GM21717 (cell line): ENCODE results near the gene AP2A2.

Experiments used
- ATAC-seq: cut with Tn5 transposase; IDR thresholded peaks from one replicate; pipeline ENCODE4 v1.9.1; 2021; ENCODE audit warnings: mild to moderate bottlenecking, moderate library complexity; ENCODE audit not compliant: unreplicated experiment

Gene AP2A2

DNA sequence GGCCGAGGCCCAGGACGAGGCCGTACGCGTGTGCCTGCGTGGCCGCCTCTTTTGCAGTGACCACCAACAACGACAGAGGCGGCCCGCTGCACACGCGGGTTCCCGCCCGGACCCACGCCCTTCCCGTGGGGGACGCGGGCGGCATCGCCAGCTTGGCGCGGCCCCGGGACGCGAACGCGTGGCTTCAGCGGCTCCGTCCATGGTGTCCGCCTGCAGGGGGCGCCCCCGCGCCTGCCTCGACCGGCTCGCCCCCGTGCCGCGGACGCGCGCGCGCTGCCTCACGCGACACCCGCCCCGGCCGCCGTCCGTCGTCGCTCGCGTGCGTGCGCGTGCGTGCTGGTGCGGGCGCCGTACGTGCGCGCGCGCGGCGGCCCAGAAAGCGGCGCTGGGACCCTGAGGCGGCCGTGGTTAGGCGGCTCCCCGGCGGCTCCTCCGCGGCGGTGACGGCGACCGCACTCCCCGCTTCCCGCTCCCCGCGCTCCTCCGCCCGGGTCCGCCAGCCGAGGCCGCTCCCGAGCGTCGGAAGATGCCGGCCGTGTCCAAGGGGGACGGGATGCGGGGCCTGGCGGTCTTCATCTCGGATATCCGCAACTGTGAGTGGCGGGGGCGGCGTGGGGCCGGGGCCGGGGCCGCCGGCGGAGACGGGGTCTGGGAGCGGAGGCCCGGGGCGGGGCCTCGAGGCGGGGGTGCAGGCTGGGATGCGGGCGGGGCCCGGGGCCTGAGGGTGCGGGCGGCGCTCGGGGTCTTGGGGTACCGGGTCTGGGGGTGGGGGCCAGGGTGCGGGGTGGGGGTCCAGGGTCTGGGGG, at the start of gene AP2A2:
Gene AP2A2 (plus strand): TSS at position 375 of the 806 bp plus-strand sequence. CDS start 152 bp downstream, at position 527.
- peak; percentile 53 for ATAC-seq

DNA sequence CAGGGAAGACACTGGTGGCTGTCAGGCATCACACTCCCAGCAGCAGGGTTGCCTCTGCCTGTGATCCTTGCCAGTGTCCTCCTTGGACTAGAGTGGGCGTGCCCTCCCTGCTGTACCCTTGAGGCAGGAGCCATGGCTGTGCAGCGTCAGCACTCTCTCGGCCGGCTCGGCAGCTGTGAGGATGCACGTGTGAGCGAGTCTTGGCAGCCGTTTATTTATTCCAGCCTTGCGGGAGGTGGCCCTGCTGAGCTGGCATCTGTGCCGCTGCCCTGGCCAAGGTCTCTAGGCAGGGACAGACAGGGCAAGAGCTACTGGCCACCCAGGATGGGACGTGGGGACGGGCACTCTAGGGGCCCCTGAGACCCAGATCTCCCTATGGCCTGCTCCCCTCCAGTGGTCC, 49.1 kb upstream of the AP2A2 start:
- no peak for ATAC-seq

GRCh38 chr11:877565-877964, 48.1 kb upstream of the AP2A2 start:
- ATAC-seq, result no peak

DNA sequence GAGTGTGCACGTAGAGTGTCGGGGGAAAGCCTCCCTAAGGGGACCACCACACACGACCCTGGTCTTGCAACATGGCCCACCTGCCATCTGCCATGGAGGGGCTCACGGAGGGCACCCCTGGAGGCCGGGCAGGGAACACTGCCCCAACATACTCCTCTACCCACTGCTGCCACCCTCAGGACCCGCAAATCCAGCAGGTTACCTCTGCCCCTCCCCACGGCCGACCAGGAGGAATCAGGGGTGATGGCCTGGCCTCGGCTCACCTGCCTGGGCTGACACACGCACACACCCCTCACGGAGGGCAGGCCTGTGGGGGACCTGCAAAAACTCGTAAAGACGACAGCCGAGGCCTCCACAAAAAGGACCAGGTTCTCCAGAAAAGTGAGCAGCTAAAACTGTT, 45.2 kb upstream of the AP2A2 start:
- no peak for ATAC-seq

DNA sequence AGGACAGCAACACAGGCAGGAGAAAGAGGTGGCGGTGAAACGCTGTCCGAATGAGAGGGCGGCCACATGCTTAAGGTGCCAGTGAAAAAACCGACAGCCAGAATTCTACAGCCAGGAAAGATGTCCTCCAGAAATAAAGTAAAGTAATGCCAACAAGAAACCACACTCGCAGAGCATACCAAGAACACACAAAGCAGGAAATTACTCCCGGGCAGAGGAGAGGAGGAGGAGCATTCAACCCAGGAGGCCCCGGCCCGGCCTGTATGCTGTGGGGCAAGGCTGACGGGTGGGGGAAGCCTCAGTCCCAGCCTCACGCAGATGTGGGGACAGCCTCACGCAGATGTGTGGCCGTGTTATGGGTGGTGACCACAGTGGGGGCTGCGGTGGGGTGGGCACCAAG, 43.1 kb upstream of the AP2A2 start:
- no peak for ATAC-seq

DNA sequence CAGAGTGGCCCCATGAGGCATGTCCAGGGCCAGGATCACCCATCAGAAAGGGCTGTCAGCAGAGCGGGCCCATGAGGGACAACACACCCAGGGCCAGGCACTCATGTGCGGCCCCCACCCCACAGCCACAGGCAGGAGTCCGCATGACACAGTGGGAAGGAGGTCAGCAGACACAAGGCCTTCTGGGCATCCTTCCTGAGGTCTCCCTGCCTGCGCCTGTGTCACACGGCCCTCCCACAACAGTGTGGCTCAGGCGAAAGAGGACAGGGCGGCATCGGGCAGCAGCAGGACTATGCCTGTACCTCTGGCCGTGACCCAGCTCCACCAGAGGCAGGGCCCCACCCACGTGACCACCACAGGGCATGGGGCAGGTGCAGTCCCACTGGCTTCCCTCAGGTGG, 42.1 kb upstream of the AP2A2 start:
- ATAC-seq, result no peak

DNA sequence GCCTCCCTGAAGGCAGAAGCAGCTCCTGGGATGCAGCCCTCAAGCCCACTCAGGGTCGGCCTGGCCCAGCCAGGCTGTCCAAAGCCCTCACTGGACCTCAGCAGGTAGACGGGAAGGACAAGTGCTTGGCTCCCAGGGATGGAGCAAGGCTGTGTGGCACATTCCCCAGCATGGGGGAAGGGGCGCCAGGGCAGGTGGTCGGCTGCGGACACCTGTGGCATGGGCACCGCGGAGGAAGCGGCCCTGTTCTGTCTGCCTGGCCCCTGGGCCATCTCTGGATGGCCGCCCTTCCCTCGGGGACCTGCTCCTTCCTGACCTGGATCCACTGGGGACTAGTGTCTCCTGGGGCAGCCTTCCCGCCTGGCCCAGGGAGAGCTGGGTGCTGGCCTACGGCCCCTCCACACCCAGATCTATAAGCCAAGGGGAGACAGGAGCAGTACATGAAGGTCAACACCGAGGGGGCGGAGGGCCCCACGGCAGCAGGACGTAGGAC, 41.0 kb upstream of the AP2A2 start:
- no peak for ATAC-seq

DNA sequence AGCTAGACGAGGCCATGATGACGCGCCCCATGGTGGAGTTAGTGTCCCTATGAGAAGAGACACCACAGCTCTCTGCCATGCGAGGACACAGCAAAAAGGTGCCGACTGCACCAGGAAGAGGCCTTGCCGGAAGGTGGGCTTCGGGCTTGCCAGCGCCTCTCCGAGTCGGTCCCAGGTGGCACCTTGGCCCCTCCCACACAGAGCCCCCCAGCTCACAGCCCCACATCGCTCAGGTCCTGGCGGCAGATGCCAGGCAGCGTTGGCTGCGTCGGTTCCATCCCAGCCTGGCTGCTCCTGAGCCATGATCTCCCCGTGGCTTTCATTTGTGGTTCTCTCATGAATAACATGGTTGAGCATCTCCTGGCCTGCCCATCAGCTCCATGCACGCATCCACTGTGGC, 39.1 kb upstream of the AP2A2 start:
- no peak for ATAC-seq

DNA sequence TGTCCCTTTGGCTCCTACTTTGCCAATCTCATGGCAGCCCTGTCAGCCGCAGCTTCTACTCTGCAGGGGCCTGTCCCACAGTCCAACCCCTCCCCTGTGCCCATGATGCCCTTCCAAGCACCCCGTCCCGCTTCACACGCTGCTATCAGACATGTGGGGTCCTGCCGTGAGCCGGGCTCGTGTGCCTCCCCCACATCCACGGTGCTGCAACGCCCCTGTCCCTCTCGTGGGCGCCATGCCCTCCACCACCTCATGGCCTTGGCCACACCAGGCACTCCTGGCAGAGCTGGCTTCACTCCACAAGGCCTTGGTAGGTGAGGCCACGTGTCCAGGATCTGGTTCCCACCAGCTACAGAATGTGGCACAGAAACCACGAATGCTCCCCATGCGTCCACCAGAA, 38.1 kb upstream of the AP2A2 start:
- no peak for ATAC-seq

DNA sequence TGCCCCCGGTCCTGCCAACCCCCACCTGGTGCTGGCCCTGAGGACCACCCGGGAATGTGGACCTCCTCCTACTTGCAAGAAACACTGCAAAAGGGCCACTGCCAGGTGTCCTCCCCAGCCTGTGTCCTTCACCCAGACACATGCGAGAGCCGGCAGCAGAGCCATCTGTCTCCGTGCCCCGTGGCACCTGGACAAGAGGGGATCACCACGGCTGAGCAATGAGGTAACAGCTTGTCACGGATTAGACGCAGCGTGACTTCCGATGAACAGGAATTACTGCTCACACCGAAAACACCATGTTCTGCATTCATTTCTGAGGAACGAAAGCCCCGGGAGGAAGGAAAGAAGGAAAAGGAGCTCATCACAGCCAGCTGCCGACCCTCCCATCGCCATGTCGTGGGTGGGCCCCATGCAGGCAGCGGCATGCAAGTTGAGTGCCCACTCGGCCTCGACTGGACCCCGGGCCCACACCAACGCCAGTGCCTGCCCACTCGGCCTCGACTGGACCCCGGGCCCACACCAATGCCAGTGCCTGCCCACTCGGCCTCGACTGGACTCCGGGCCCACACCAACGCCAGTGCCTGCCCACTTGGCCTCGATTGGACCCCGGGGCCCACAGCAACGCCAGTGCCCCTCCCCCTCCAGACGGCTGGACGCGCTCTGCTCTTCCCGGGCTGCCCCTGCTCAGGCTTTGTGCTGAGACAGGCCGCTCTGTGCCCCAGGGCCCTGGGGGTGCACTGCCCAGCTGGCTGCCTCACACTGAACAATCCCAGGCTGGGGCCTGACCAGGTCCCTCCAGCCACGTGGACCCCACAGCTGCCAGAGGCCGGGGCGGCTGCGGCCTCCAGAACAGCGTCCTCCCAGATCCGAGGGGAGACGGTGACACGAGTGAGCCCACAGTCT, 37.1 kb upstream of the AP2A2 start:
- ATAC-seq, result no peak

DNA sequence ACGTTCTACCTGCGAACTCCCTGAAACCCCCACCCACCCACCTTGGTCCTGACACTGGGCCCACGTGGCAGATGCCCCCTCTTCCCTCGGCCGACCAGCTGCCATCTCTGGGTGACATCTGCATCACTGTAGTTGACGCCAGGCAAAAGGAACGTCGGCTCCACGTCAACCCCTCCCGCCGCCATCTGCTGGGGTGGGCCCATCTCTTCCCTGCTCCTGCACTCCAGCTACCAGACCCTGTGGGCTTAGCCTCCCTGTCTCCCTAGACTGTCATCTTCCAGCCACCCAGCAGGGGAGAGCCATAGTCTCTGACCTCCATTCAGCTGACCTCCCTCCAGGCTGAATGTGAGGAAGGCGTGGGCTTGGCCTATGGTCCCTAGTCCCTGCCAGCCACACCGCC, 36.4 kb upstream of the AP2A2 start:
- ATAC-seq, result no peak

GRCh38 chr11:889687-890475, 35.8 kb upstream of the AP2A2 start:
- ATAC-seq, result no peak

DNA sequence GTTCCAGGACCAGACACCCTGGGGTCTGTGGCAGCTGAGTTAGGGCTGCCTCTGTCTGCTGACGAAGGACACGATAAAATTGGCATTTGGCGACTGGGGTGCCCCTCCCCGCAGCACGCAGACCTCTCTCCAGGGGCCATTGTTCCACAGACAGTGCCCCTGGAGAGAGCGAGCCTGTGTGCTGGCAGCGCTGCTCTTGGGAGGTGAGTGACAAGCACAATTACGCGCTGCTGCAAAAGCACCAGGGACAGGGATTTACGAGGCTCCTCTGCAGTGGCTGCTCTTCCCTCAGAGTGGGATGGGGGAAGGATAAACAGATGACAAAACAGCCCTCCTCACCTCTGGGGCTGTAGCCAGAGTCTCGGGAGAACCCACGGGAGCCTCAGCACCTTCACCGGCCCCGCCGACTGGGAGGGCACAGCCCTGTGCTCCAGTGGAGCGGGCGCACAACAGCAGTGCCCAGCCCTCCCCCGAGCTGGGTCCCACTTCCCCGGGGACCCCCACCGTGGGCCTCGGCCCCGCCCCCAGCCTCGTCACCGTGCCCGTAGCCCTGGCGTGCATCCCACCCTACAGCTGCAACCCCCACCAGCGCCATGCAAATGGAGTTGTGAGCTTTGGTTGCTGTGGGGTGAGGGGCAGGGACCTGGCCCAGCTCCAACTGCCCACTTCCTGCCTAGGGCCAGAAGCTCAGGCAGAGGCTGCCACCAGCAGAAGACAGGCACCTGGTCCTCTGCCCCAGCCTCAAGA, 34.7 kb upstream of the AP2A2 start:
- ATAC-seq, result no peak

DNA sequence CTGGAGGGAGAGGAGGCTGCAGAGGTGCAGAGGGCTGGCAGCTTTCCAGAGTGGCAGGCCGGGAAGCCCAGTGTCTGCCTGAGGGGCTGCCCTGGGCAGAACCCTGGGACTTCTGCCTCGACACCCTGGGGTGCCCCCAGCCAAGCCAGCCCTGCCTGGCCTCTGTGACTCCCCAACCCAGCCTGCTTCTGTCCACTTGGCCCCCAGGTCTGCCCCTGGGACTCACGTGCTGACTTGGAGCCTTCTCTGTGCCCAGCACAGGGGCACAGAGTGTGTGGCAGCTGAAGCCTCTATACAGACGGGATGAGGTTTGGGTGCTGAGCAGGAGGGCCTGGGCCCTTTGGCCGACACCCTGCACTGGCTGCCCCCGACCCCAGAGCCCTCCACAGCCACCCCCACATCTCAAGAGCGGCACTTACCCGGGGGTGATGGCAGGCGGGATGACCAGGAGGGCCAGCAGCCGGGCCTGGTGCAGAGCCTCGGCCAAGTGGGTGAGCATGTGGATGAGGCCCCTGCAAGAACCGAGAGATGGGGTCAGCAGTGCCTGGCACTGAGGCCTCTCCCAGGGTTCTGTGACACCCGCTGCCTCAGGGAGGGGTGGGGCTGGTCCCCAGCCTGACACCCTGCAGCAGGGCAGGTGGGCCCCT, 32.5 kb upstream of the AP2A2 start:
- no peak for ATAC-seq

DNA sequence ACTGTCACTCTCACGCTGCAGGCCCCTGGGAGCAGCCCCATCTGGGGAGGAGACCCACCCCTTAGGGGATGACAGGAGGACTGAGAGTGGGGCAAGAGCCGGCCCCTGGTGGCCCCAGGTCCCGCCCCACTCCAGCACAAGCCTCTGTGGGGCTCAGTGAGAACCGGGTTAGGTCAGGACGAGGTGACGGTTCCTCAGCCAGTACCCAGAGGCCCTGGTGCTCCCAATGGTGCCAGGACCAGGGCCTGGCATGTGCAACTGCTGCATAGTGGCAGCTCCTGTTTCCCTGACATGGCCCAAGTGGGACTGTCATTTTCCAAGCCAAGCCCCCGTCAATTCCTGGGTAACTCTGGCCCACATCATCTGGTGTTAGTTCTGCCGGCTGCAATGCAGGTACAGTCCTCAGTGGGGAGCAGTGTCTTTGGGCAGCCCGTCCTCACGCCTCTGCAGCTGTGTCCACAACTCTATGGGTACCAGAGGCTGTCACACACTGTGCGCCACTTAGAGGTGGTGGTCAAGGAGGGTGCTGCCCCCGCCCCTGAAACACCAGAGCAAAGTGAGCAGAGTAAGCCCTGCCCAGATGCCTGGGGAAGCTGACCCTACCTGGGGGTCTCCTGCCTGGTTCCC, 31.0 kb upstream of the AP2A2 start:
- ATAC-seq, result no peak

DNA sequence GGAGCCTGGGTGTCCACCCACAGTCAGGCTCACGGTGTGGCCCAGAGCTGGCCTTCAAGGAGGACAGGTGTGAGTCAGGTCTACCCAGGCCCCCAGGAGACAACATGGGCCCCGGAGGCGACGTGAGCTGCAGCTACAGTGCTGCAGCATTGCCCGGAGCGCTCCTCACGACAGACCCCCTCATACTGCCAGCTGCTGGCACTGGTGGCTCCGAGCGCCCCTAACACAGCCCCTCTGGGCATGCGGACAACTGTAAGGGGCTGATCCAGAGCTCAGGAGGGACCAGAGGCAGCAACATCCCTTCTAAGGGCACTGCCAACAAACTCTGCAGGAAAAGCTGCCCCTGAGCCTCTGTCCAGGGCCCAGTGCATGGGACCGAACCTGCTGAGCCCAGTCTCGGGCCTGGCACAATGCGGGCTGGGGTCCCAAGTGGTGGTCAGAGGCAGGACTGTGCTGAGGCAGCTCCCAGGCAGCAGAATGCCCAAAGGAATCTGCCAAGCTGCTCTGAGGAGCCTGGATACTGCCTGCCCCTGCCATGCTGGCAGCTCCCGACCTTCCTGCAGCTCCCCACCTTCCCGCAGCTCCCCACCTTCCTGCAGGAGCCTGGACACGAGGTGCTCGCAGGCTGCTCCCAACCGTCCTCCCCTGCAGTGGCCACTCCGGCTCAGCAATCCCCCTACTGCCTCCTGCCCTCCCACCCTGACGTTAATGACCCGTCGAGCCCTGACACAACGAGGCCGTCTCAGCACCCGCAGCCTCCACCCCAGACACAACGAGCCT, 30.1 kb upstream of the AP2A2 start:
- ATAC-seq, result no peak

- ATAC-seq, result no peak
These were observed 28.2 kb upstream of the AP2A2 start for GRCh38 chr11:897253-898142.

GRCh38 chr11:898143-898511, 27.5 kb upstream of the AP2A2 start:
- ATAC-seq, result no peak
